Stomach smooth muscle (tissue), 2 donors: Measurements from ENCODE around the gene NINL.
"Not testable (repeated sequence)": the region's sequence is repeated elsewhere in the genome, so short reads cannot be mapped to it uniquely, and the experiment has no call there.

Experiments
- H3K27ac ChIP-seq: one replicate; pipeline ENCODE4 v1.7.0; 2013; ENCODE audit warnings: mild to moderate bottlenecking, low read length, inconsistent platforms
- H3K27me3 ChIP-seq, 2 donors: one replicate each; pipeline ENCODE4 v1.7.0; 2013; ENCODE audit warnings: low read length in 2 of 2; ENCODE audit not compliant: insufficient read depth in 2 of 2, control insufficient read depth in 1 of 2
- H3K36me3 ChIP-seq, 2 donors: one replicate each; pipeline ENCODE4 v1.7.0; 2013; ENCODE audit warnings: low read length in 2 of 2; ENCODE audit not compliant: control insufficient read depth in 2 of 2, insufficient read depth in 2 of 2
- H3K4me1 ChIP-seq: one replicate; pipeline ENCODE4 v1.7.0; 2013; ENCODE audit warnings: low read length; ENCODE audit not compliant: control insufficient read depth, insufficient read depth
- H3K4me3 ChIP-seq, 2 donors: one replicate each; pipeline ENCODE4 v1.7.0; 2013; ENCODE audit warnings: low read length in 2 of 2
- H3K9ac ChIP-seq, 2 donors: one replicate each; pipeline ENCODE4 v1.7.0; 2013; ENCODE audit warnings: low read length in 2 of 2, mild to moderate bottlenecking in 1 of 2
- H3K9me3 ChIP-seq, 2 donors: one replicate each; pipeline ENCODE4 v1.7.0; 2013; ENCODE audit warnings: low read length in 2 of 2; ENCODE audit not compliant: control insufficient read depth in 2 of 2
- donor health status: healthy.
- donor health status: Pancreatic carcinoma.

The NINL gene

DNA sequence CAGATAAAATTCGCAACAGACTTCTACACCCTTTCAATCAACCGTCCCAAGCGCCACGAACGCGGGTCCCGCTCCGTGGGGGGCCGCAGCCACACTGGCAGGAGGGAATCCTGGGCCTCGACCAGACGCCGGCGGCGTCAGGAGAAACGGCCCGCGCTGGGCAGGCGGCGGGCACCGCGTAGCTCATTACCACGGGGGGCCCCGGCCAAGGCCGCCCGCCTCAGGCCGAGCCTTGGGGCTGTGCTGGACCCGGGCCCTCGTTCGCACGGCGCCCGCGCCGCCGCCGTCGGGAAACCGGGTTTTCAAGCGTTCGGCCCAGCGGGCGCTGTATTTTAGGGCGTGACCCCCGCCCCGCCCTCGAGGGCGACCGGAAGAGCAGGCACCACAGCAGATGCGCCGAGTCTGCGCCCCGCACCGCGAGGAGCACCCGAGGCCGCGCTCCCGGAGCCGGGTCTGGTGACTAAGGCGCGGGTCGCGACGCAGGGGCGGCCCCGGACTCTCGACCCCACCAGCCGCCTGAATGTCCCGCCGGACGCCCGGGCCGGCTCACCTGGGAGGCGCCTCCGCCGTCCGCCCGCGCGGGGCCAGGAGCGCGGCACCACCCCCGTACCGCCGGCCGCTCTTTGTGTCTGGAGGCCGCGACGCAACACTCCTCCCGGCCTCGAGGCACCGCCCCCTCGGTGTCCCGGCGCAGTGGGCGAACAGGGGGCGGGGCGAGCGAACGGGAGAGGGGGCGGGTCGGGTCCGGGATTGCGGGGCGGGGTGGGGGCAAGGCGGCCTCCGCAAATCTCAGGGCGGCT lies at the start of gene NINL:
Gene NINL (minus strand): TSS at position 627 of the 800 bp plus-strand sequence. CDS start 58,944 bp downstream, outside the sequence.
- peak within 1 kb of the TSS; percentile 71 to 73 for H3K9ac ChIP-seq
- H3K36me3 ChIP-seq, result no peaks in the 10 kb centered on the region
- H3K27me3 ChIP-seq, result no peaks in the 10 kb centered on the region
- peak within 1 kb of the TSS; percentile 79 to 80 for H3K4me3 ChIP-seq
- no peak within 1 kb of the TSS for H3K27ac ChIP-seq
- H3K4me1 ChIP-seq, result peaks cover 8% of the 10 kb centered on the region
- no peaks in the 10 kb centered on the region for H3K9me3 ChIP-seq

DNA sequence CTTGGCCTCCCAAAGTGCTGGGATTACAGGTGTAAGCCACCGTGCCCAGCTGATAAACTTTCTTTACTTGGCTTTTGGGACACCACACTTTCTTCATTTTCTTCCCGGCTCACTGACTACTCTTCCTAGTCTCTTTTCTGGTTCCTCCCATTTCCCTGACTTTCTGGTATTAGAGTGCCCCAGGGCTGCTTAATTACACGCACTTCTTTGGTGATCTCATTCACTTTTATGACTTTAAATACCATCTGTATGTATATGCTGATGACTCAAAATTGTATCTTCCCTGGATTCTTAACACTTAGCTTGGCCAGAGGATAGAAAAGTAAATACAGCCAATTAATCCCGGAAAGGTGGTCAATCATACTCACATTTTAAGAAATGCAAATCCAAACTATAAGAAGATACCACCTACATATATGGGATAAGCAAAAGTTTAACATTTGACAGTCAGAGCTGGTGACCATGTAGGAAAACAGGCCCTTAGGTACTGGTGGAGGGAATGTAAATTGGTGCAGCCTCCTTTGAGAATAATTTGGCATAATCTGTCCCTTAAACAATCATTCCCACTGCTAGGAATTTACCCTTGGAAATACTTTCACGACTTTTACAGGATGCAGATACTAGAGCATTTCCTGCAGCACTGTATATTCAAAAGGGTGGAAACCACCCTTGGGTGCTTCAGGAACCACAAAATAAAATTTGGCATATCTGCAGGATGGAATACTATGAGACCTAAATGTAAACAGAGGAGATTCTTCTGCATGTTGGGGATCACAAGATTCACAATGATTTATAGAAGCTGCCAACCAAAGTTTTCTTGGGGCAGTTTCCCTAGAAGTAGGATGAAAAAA lies 47.8 kb upstream of the NINL start:
- Histone ChIP-seq H3K9me3 (no peaks in the 10 kb centered on the region), H3K9ac (no peak overlapping the region), H3K27ac (no peak overlapping the region), H3K27me3 (no peaks in the 10 kb centered on the region), H3K36me3 (no peaks in the 10 kb centered on the region), H3K4me3 (no peak overlapping the region), H3K4me1 (no peaks in the 10 kb centered on the region)

DNA sequence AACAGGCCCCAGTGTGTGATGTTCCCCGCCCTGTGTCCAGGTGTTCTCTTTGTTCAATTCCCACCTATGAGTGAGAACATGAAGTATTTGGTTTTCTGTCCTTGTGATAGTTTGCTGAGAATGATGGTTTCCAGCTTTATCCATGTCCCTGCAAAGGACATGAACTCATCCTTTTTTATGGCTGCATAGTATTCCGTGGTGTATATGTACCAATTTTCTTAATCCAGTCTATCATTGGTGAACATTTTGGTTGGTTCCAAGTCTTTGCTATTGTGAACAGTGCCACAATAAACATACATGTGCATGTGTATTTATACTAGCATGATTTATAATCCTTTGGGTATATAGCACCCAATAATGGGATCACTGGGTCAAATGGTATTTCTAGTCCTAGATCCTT lies 45.3 kb upstream of the NINL start:
- H3K4me3 ChIP-seq, H3K4me1 ChIP-seq, H3K9ac ChIP-seq, H3K27me3 ChIP-seq, H3K36me3 ChIP-seq, H3K27ac ChIP-seq, H3K9me3 ChIP-seq: not testable (repeated sequence)

- H3K27ac ChIP-seq, result no peak overlapping the region
- H3K36me3 ChIP-seq, result no peaks in the 10 kb centered on the region
- no peaks in the 10 kb centered on the region for H3K4me1 ChIP-seq
- no peaks in the 10 kb centered on the region for H3K27me3 ChIP-seq
- H3K9ac ChIP-seq, result no peak overlapping the region
- H3K4me3 ChIP-seq, result no peak overlapping the region
- no peaks in the 10 kb centered on the region for H3K9me3 ChIP-seq
Measured at GRCh38 chr20:25629816-25630499, 44.6 kb upstream of the NINL start.

- H3K9me3 ChIP-seq, result no peaks in the 10 kb centered on the region
Measured at GRCh38 chr20:25626779-25627178, 41.4 kb upstream of the NINL start.

DNA sequence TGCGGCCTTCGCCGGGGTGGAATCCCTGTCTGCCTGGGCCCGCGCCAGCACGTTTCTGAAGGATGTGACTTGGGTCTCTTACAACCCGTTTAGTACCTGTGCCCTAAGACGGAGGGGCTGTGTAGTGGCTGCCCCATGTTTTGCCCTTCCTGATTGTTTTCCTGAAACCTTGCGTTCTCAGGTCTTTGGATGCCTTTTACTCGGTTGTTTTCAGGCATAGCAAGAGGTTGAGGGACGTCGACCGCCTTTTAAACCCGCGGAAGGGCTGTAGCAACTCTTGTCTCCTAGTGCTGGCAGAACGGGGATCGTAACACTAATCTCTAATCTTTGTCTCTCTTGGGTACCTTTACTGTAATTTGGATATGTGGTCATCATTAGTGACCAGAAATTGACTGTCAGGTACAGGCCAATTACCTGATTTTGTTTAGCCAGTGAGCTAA lies 39.2 kb upstream of the NINL start:
- Histone ChIP-seq H3K4me1 (peaks cover 9% of the 10 kb centered on the region), H3K4me3 (peak overlapping the region; percentile 77 to 88), H3K27ac (peak overlapping the region; percentile 89), H3K9ac (peak overlapping the region; percentile 83 to 91), H3K36me3 (no peaks in the 10 kb centered on the region), H3K27me3 (no peaks in the 10 kb centered on the region), H3K9me3 (no peaks in the 10 kb centered on the region)

More at GRCh38 chr20:25626779-25627178, 41.4 kb upstream of the NINL start:
- Histone ChIP-seq H3K4me1 (peaks cover 9% of the 10 kb centered on the region), H3K27ac (no peak overlapping the region), H3K36me3 (no peaks in the 10 kb centered on the region), H3K4me3 (no peak overlapping the region), H3K27me3 (no peaks in the 10 kb centered on the region), H3K9ac (no peak overlapping the region)

GRCh38 chr20:25623736-25624499 lies 38.6 kb upstream of the NINL start, which contains the start of gene NANP:
Gene NANP (minus strand): TSS chr20:25624014. CDS start chr20:25623948, 66 bp downstream.
- H3K9ac ChIP-seq, result peak within 1 kb of the TSS; percentile 83 to 91
- H3K27me3 ChIP-seq, result no peaks in the 10 kb centered on the region
- no peaks in the 10 kb centered on the region for H3K36me3 ChIP-seq
- peaks cover 9% of the 10 kb centered on the region for H3K4me1 ChIP-seq
- peak within 1 kb of the TSS; percentile 78 to 88 for H3K4me3 ChIP-seq
- H3K27ac ChIP-seq, result peak within 1 kb of the TSS; percentile 89
- H3K9me3 ChIP-seq, result no peaks in the 10 kb centered on the region

GRCh38 chr20:25623225-25623735 lies 37.9 kb upstream of the NINL start:
- no peaks in the 10 kb centered on the region for H3K36me3 ChIP-seq
- no peaks in the 10 kb centered on the region for H3K9me3 ChIP-seq
- H3K27me3 ChIP-seq, result no peaks in the 10 kb centered on the region
- peak overlapping the region; percentile 89 for H3K27ac ChIP-seq
- peaks cover 9% of the 10 kb centered on the region for H3K4me1 ChIP-seq
- H3K4me3 ChIP-seq, result peak overlapping the region; percentile 78 to 88
- H3K9ac ChIP-seq, result peak overlapping the region; percentile 83 to 84

DNA sequence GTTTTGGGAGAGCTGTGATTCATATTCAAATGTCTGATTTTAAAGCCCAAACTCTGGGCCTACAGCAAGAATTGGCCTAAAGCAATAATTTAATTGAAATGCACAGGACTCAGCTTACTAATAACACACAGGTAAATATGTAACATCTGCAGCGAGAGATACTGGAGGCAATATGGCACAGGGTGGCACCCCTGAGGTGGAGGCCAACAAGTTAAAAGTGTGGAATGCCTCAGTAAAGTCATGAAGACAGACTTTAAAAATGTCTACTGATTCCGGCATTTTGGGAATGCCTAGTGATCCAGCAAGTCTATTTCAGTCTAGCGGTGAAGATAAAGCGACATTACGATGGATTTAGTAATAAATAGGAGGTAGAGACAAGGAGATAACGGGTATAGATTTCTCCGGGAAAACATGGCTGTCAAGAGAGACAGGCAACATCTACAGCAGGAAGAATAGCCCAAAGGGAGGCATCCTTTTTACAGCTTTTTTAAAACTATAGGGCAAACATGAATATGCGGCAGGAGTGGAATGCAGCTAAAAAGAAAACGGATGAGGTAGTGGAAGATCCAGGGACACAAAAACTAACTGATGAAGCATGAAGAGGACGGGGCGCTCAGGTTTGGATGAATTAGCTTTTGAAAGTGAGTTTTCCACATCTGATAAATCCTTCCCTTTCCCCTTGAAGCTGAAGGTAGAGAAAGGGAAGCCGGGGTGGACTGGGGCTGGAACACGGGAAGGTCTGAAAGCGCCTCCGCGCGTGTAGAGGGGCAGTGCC lies 37.3 kb upstream of the NINL start:
- Histone ChIP-seq H3K27me3 (no peaks in the 10 kb centered on the region), H3K4me3 (peak overlapping the region; percentile 78 to 88), H3K27ac (peak overlapping the region; percentile 89), H3K9ac (peak overlapping the region; percentile 83 to 84), H3K9me3 (no peaks in the 10 kb centered on the region), H3K4me1 (peaks cover 9% of the 10 kb centered on the region), H3K36me3 (no peaks in the 10 kb centered on the region)
